Lower lobe of right lung (tissue), 2 donors: Measurements from ENCODE around the gene GFM1. TPM values are rescaled to one million over a fixed set of nuclear protein-coding genes. Genes with fewer than 3 reads are reported as not detected.
A peak's percentile ranks its signal among the peaks of the same experiment; 100 is the strongest.

Experiments used
- ATAC-seq, 2 donors: fragments of 200-7000 bp; cut with Tn5 transposase; one replicate each; pipeline ENCODE4 v1.9.1; 2020 to 2022; ENCODE audit warnings: mild to moderate bottlenecking in 2 of 2, moderate library complexity in 2 of 2
- DNase-seq: peaks from one replicate; pipeline ENCODE4 v3.0.0-alpha.2; 2020
- H3K27ac ChIP-seq: fragments of 200-600 bp; one replicate; pipeline ENCODE4 v1.8.0; 2022
- H3K27me3 ChIP-seq: fragments of 200-600 bp; one replicate; pipeline ENCODE4 v1.8.0; 2022; ENCODE audit warnings: low read depth
- H3K36me3 ChIP-seq: fragments of 200-600 bp; one replicate; pipeline ENCODE4 v1.8.0; 2022; ENCODE audit warnings: mild to moderate bottlenecking
- H3K4me1 ChIP-seq: fragments of 200-600 bp; one replicate; pipeline ENCODE4 v1.8.0; 2022
- H3K4me3 ChIP-seq: fragments of 200-600 bp; one replicate; pipeline ENCODE4 v1.8.0; 2022; ENCODE audit warnings: mild to moderate bottlenecking
- H3K9me3 ChIP-seq: fragments of 200-600 bp; one replicate; pipeline ENCODE4 v1.8.0; 2022
- intact Hi-C: fragments of 100-400 bp; cut with DNase I; formaldehyde crosslinking; loops from one replicate; pipeline ENCODE4 v1.11.0; 2022
- total RNA-seq: library from RNA; stranded (reverse); fragmentation: NEBNext Ultra II Directional; extraction: Animal tissue kit (Norgen Biotek cat#: 25700); gene quantifications from one replicate; pipeline ENCODE4 v1.2.1, GENCODE V29; 2021
- TF ChIP-seq, protein P1 (sequence below): fragments of 200-600 bp; IDR thresholded peaks from one replicate; pipeline ENCODE4 v1.8.0; 2022; ENCODE audit warnings: antibody characterized with exemption, mild to moderate bottlenecking
- donor health status: DM: no; HTN: yes; CAD: no; lungs with severe emphysema.

Gene GFM1
- total RNA-seq, 1 donor from 2014 or later: 38.7 TPM

GRCh38 chr3:158651192-158651591 is 6.9 kb downstream of the GFM1 start:
- DNase-seq: no peak
- Histone ChIP-seq H3K4me3 (no peak overlapping the region), H3K36me3 (peaks cover 98% of the 10 kb centered on the region), H3K9me3 (no peaks in the 10 kb centered on the region), H3K27ac (no peak overlapping the region), H3K27me3 (no peaks in the 10 kb centered on the region), H3K4me1 (peaks cover 4% of the 10 kb centered on the region)
- no peak for ATAC-seq
- TF ChIP-seq, protein P1, sequence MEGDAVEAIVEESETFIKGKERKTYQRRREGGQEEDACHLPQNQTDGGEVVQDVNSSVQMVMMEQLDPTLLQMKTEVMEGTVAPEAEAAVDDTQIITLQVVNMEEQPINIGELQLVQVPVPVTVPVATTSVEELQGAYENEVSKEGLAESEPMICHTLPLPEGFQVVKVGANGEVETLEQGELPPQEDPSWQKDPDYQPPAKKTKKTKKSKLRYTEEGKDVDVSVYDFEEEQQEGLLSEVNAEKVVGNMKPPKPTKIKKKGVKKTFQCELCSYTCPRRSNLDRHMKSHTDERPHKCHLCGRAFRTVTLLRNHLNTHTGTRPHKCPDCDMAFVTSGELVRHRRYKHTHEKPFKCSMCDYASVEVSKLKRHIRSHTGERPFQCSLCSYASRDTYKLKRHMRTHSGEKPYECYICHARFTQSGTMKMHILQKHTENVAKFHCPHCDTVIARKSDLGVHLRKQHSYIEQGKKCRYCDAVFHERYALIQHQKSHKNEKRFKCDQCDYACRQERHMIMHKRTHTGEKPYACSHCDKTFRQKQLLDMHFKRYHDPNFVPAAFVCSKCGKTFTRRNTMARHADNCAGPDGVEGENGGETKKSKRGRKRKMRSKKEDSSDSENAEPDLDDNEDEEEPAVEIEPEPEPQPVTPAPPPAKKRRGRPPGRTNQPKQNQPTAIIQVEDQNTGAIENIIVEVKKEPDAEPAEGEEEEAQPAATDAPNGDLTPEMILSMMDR: no peak
- intact Hi-C loops: loop anchor here (10.0 kb wide), 1 partner anchor 144 kb away; no protein-coding TSS in a partner anchor

DNA sequence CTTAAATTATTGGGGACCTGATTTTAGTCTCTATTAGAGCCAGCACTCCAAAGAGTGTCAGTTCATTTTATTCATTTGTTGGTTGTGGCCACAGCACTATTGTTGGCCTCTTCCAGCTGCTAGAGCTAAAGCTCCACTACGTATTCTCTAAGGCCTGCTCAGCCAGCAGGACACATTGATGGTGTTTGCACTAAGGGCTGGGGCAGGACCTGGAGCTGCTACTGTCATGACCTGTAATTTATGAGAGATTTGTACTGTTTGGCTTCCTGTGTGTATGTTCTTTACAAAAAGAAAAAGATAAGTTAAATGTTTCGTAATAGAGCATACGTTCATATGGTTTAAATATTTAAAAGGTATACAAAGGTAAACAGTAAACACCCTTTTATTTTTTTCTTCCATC is 8.1 kb downstream of the GFM1 start:
- TF ChIP-seq, protein P1: no peak
- H3K4me1 ChIP-seq: no peaks in the 10 kb centered on the region

DNA sequence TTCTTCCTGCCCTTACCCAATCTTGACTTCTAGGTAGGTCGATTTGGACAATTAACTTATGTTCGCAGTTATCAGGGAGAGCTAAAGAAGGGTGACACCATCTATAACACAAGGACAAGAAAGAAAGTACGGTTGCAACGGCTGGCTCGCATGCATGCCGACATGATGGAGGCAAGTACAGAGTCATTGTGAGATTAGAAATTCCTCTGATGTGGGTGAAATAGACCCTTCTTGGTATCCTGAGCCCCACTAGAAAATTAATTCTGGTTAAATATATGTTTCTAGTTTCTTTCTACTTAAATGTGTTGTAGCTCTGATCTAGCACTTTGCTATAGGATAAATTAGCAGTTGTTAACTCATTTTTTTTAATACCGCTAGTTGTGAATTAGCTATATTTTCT is 14.6 kb downstream of the GFM1 start:
- Histone ChIP-seq H3K4me3 (no peak overlapping the region), H3K4me1 (peaks cover 9% of the 10 kb centered on the region), H3K27ac (no peak overlapping the region), H3K9me3 (no peaks in the 10 kb centered on the region), H3K36me3 (peaks cover 86% of the 10 kb centered on the region), H3K27me3 (no peaks in the 10 kb centered on the region)
- DNase-seq (no peak), ATAC-seq (no peak)
- TF ChIP-seq, protein P1: no peak
- intact Hi-C loops: loop anchor here (10.0 kb wide), 1 partner anchor 136 kb away; no protein-coding TSS in a partner anchor

More for the DNA sequence above, 8.1 kb downstream of the GFM1 start:
- DNase-seq: no peak
- H3K36me3 ChIP-seq: peaks cover 93% of the 10 kb centered on the region
- H3K9me3 ChIP-seq: no peaks in the 10 kb centered on the region
- no peaks in the 10 kb centered on the region for H3K27me3 ChIP-seq
- H3K4me3 ChIP-seq: no peak overlapping the region
- no peak for ATAC-seq
- intact Hi-C loops: loop anchor here (10.0 kb wide), 1 partner anchor 142 kb away; no protein-coding TSS in a partner anchor
- no peak overlapping the region for H3K27ac ChIP-seq

DNA sequence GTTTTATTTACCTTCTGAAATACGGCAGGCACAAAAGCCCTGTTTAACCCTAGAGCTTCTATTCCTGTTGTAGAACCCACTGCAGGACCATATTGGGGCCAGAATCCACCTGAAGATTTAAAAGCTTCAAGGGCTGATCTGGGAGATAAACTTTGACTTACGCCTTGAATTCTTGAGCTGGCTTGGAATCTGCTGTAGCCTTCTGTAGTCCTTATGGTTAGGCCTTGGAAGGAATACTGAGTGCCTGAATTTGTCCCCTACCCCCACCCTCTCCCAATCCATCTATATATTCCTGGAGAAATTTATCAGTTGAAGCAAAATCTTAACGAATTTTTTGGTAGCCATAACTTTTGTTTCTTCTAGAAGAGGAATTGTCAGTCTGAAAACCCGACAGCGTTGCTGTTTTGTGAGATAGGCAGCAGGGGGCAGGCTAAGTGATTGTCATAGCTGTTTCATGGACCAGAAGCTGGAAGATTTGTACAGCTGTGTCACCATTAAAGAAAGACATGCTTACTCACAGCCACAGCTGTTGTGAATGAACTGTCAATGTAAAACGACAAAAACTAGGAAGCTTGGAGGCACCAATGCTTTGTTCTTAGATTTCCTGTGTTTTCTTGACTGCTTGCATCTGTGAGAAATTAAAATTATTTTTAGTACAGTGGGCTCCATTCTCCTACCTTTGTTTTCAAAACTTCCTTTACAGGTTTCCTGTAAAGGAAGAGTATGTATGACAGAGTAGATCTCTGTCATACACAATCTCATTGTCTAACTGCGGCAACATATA is 15.3 kb downstream of the GFM1 start:
- intact Hi-C loops: loop anchor here (10.0 kb wide), 1 partner anchor 135 kb away; no protein-coding TSS in a partner anchor
- H3K27ac ChIP-seq: peak overlapping the region; percentile 27
- DNase-seq: no peak
- ATAC-seq: peak; percentile 70 to 82
- H3K27me3 ChIP-seq: no peaks in the 10 kb centered on the region
- H3K36me3 ChIP-seq: peaks cover 86% of the 10 kb centered on the region
- peaks cover 9% of the 10 kb centered on the region for H3K4me1 ChIP-seq
- TF ChIP-seq, protein P1: peak; percentile 65
- H3K9me3 ChIP-seq: no peaks in the 10 kb centered on the region
- H3K4me3 ChIP-seq: no peak overlapping the region

GRCh38 chr3:158660711-158661110 is 16.4 kb downstream of the GFM1 start:
- Histone ChIP-seq H3K27me3 (no peaks in the 10 kb centered on the region), H3K4me1 (peaks cover 9% of the 10 kb centered on the region), H3K4me3 (no peak overlapping the region), H3K9me3 (no peaks in the 10 kb centered on the region), H3K27ac (no peak overlapping the region), H3K36me3 (peaks cover 86% of the 10 kb centered on the region)
- no peak for ATAC-seq
- TF ChIP-seq, protein P1: no peak
- intact Hi-C loops: no loop called here
- no peak for DNase-seq
